ENCODE data around the gene MAPK6.

DNA sequence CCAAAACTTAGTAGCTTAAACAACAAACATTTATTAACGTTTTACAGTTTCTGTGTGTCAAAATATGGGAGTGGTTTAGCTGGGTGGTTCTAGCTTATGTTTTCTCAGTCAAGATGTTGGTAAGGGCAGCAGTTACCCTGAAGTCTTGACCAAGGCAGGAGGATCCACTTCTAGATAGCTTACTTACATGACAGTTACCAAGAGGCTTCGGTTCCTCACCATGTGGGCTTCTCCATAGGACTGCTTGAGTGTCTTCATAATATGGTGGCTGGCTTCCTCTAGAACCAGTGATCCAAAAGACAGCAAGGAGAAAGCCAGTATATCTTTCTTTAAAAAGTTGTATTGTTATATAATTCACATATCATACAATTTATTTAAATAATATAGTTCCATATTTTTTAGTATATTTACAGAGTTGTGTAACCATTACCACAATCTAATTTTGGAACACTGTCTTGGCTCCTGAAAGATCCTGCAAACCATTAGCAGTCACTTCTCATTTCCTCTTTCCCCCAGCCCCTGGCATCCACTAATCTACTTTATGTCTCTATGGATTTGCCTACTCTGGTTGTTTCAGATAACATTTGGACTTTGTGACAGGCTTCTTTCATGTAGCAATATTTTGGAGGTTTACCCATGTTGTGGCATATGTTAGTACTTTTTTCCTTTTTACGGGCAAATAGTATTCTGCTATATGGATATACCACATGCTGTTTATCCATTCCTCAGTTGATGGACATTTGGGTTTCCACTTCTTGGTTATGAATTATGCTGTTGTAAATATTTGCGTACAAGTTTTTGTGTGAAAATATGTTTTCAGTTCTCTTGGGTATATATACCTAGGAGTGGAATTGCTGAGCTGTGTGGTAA, 33.3 kb downstream of the MAPK6 start:
- TF ChIP-seq, protein P1, sequence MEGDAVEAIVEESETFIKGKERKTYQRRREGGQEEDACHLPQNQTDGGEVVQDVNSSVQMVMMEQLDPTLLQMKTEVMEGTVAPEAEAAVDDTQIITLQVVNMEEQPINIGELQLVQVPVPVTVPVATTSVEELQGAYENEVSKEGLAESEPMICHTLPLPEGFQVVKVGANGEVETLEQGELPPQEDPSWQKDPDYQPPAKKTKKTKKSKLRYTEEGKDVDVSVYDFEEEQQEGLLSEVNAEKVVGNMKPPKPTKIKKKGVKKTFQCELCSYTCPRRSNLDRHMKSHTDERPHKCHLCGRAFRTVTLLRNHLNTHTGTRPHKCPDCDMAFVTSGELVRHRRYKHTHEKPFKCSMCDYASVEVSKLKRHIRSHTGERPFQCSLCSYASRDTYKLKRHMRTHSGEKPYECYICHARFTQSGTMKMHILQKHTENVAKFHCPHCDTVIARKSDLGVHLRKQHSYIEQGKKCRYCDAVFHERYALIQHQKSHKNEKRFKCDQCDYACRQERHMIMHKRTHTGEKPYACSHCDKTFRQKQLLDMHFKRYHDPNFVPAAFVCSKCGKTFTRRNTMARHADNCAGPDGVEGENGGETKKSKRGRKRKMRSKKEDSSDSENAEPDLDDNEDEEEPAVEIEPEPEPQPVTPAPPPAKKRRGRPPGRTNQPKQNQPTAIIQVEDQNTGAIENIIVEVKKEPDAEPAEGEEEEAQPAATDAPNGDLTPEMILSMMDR (conservative IDR thresholded peaks at IDR 0.05; ENCODE audit: low read depth, low read length) = no peak
- TF ChIP-seq MAFK (IDR thresholded peaks at IDR 0.05; ENCODE audit: low read depth, low read length) (no peak), POLR2A (IDR thresholded peaks at IDR 0.05; ENCODE audit: low read depth, low read length) (no peak), MXI1 (IDR thresholded peaks at IDR 0.05; ENCODE audit: borderline replicate concordance, low read depth, low read length) (no peak), BHLHE40 (IDR thresholded peaks at IDR 0.05; ENCODE audit: low read depth, low read length) (no peak), SMC3 (IDR thresholded peaks at IDR 0.05; ENCODE audit: low read depth, low read length) (no peak), CEBPB (IDR thresholded peaks at IDR 0.05; ENCODE audit: low read depth, low read length) (no peak), RCOR1 (IDR thresholded peaks at IDR 0.05; ENCODE audit: insufficient replicate concordance, low read length) (no peak), RAD21 (IDR thresholded peaks at IDR 0.05; ENCODE audit: low read length) (no peak), RFX5 (IDR thresholded peaks at IDR 0.05; ENCODE audit: low read depth, low read length) (no peak), FOS (IDR thresholded peaks at IDR 0.05; ENCODE audit: low read depth, low read length) (no peak), NFE2L2 (IDR thresholded peaks at IDR 0.05; ENCODE audit: low read depth, low read length) (no peak)
- TF ChIP-seq, protein P2, sequence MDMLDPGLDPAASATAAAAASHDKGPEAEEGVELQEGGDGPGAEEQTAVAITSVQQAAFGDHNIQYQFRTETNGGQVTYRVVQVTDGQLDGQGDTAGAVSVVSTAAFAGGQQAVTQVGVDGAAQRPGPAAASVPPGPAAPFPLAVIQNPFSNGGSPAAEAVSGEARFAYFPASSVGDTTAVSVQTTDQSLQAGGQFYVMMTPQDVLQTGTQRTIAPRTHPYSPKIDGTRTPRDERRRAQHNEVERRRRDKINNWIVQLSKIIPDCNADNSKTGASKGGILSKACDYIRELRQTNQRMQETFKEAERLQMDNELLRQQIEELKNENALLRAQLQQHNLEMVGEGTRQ (IDR thresholded peaks at IDR 0.05; ENCODE audit: low read depth, low read length) = no peak
- TF ChIP-seq, protein P3, sequence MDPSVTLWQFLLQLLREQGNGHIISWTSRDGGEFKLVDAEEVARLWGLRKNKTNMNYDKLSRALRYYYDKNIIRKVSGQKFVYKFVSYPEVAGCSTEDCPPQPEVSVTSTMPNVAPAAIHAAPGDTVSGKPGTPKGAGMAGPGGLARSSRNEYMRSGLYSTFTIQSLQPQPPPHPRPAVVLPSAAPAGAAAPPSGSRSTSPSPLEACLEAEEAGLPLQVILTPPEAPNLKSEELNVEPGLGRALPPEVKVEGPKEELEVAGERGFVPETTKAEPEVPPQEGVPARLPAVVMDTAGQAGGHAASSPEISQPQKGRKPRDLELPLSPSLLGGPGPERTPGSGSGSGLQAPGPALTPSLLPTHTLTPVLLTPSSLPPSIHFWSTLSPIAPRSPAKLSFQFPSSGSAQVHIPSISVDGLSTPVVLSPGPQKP (IDR thresholded peaks at IDR 0.05; ENCODE audit: borderline replicate concordance, low read depth, low read length) = no peak

Data from IMR-90 (cell line).